Stomach (tissue), 4 donors: ENCODE data around the gene GPR176.

Experiments
- EP300 ChIP-seq: sonication (generic); formaldehyde crosslinking; IDR thresholded peaks from one replicate; pipeline ENCODE4 v1.6.1; 2017; ENCODE audit warnings: antibody characterized with exemption
- POLR2A ChIP-seq, 4 donors: fragments of 450-650 bp; IDR thresholded peaks; one replicate each; pipeline ENCODE4 v1.6.1; 2016; ENCODE audit warnings: antibody characterized with exemption in 4 of 4, control low read depth in 2 of 4, mild to moderate bottlenecking in 1 of 4, moderate library complexity in 1 of 4
- POLR2AphosphoS5 ChIP-seq, 3 donors: sonication (generic); formaldehyde crosslinking; IDR thresholded peaks; one replicate each; pipeline ENCODE4 v1.6.1; 2016; ENCODE audit warnings: antibody characterized with exemption in 3 of 3
- TF ChIP-seq, protein P1 (sequence below), 7 experiments: fragments of 450-650 bp in 4 of 7; fragments of 200-600 bp in 3 of 7; sonication (generic) in 3 of 7; IDR thresholded peaks; one replicate each; pipeline ENCODE4 v1.5.1; 2016 to 2019; ENCODE audit warnings: antibody characterized with exemption in 7 of 7, control low read depth in 2 of 7, mild to moderate bottlenecking in 1 of 7

DNA sequence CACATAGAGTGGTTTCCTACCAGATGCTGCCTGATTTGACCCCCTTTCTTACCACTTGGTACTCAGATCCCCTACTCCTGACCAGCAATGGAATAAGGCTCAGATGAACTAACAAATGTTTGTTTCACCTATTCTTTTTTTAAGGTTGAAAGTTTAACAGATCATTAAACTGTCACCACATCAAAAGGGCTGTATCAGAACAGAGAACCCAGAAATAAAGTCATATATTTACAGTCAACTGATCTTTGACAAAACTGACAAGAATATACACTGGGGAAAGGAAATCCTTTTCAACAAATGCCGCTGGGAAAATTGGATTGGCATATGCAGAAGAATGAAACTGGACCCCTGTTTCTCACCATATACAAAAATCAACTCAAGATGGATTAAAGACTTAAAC lies 56.0 kb downstream of the GPR176 start:
- TF ChIP-seq POLR2A (IDR thresholded peaks at IDR 0.05) (no peak), POLR2AphosphoS5 (IDR thresholded peaks at IDR 0.05) (no peak), EP300 (no peak)
- TF ChIP-seq, protein P1, sequence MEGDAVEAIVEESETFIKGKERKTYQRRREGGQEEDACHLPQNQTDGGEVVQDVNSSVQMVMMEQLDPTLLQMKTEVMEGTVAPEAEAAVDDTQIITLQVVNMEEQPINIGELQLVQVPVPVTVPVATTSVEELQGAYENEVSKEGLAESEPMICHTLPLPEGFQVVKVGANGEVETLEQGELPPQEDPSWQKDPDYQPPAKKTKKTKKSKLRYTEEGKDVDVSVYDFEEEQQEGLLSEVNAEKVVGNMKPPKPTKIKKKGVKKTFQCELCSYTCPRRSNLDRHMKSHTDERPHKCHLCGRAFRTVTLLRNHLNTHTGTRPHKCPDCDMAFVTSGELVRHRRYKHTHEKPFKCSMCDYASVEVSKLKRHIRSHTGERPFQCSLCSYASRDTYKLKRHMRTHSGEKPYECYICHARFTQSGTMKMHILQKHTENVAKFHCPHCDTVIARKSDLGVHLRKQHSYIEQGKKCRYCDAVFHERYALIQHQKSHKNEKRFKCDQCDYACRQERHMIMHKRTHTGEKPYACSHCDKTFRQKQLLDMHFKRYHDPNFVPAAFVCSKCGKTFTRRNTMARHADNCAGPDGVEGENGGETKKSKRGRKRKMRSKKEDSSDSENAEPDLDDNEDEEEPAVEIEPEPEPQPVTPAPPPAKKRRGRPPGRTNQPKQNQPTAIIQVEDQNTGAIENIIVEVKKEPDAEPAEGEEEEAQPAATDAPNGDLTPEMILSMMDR (IDR thresholded peaks at IDR 0.05) = no peak
